GM21737 (cell line): Measurements from ENCODE around the gene SEC31A.
"Not testable (repeated sequence)": the region's sequence is repeated elsewhere in the genome, so short reads cannot be mapped to it uniquely, and the experiment has no call there.

Experiments used
- ATAC-seq: cut with Tn5 transposase; IDR thresholded peaks from one replicate; pipeline ENCODE4 v1.9.1; 2021; ENCODE audit warnings: mild to moderate bottlenecking, moderate library complexity; ENCODE audit not compliant: unreplicated experiment

Gene SEC31A

GRCh38 chr4:82893942-82894341 lies 3.0 kb upstream of the SEC31A start:
- no peak for ATAC-seq

- ATAC-seq, result no peak
These were observed 1.5 kb upstream of the SEC31A start for GRCh38 chr4:82892467-82892802.

GRCh38 chr4:82891707-82892466 lies 934 bp upstream of the SEC31A start:
- ATAC-seq, result no peak

- no peak for ATAC-seq
These were observed 439 bp downstream of the SEC31A start for GRCh38 chr4:82890528-82890900.

- ATAC-seq, result no peak
These were observed 1.7 kb downstream of the SEC31A start for GRCh38 chr4:82889287-82889686.

- no peak for ATAC-seq
These were observed 4.6 kb downstream of the SEC31A start for GRCh38 chr4:82886147-82886942.

GRCh38 chr4:82885410-82885809 lies 5.5 kb downstream of the SEC31A start:
- ATAC-seq, result no peak

GRCh38 chr4:82868572-82868971 lies 22.4 kb downstream of the SEC31A start:
- no peak for ATAC-seq

- ATAC-seq, result no peak
These were observed 24.1 kb downstream of the SEC31A start for GRCh38 chr4:82866706-82867385.

GRCh38 chr4:82866033-82866432 lies 24.9 kb downstream of the SEC31A start:
- not testable (repeated sequence) for ATAC-seq

GRCh38 chr4:82865592-82865991 lies 25.4 kb downstream of the SEC31A start:
- no peak for ATAC-seq

- no peak for ATAC-seq
These were observed 26.5 kb downstream of the SEC31A start for GRCh38 chr4:82864336-82864979.

GRCh38 chr4:82861529-82861928 lies 29.4 kb downstream of the SEC31A start:
- ATAC-seq, result no peak

- ATAC-seq, result not testable (repeated sequence)
These were observed 30.5 kb downstream of the SEC31A start for GRCh38 chr4:82860487-82860886.

GRCh38 chr4:82852751-82853285 lies 38.1 kb downstream of the SEC31A start:
- ATAC-seq, result no peak

- ATAC-seq, result no peak
These were observed 38.8 kb downstream of the SEC31A start for GRCh38 chr4:82851885-82852750.

- ATAC-seq, result no peak
These were observed 39.6 kb downstream of the SEC31A start for GRCh38 chr4:82851318-82851717.

GRCh38 chr4:82850684-82851083 lies 40.3 kb downstream of the SEC31A start:
- ATAC-seq, result no peak

GRCh38 chr4:82848706-82849105 lies 42.2 kb downstream of the SEC31A start:
- ATAC-seq, result no peak

- ATAC-seq, result no peak
These were observed 48.4 kb downstream of the SEC31A start for GRCh38 chr4:82842593-82842992.
